Putamen (tissue), 1 donor: Measurements from ENCODE around the gene KCNH3.
A peak's percentile ranks its signal among the peaks of the same experiment; 100 is the strongest.

Source experiments
- DNase-seq: peaks from one replicate; pipeline ENCODE4 v3.0.0-alpha.2; 2016; ENCODE audit warnings: low spot score

The KCNH3 gene

DNA sequence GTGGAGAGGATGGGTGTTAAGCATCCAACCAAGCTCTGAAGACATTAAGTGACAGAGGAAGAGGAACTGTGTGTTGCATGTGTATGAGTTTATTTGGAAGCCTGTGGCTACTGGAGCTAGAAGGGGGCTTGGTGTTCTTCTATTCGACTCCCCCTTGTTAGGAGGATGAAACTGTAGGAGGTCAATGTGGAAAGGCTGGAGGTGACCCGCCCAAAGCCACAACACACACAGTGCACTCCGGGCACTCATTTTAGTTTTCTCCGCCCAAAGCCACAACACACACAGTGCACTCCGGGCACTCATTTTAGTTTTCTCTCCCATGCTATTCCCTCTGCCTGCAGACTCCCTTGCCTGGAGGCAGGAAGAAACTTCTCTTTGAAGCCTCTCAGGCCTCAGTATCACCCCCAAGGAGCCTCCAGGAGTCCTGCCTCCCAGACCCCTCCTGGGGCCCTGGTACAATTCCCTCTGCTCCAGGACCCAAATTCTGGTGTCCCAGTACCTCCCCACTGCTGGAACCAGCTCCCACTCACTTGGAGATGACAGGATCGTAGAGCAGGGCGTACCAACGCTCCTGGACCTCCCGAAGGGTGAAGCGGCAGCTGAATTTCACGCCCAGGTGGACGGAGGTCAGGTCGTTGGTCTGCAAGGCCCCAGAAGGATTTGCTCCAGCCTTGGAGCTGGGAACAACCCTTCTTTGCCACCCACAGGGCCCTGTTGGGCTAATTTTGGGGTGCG, 25.3 kb downstream of the KCNH3 start:
- DNase-seq: no peak

DNA sequence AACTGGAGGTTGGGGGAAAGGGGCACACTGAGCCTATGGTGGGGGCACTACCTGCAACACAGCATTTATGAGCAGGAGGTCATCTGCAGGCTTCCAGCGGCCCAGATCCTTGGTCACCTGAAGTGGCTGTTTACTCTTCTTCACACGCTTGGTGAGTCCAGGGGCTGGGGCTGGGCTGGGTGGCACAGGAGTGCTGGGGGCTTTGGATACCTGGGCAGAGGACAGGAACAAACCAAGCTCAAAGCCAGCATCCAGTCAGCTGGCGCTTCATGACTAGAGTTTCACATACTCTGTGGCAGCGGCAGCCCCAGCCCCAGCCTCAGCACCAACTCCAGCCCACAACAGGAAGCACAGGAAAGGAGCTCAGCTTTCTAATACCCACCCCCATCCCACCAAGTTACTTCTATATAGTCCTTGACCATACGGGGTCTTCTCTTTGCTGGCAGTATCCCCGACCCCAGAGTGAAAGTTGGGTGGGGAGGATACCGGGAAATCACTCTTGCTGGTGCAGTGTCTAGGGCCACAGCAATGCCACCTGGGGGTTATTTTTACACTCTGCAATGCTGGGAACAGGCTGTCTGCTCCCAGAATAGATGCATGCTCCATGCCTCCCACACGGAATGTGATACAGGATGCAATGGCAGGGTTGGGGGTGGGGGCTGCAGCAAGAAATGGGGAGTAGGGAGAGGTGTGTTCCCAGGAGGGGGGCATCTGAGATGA, 26.0 kb downstream of the KCNH3 start:
- DNase-seq: peak; percentile 72

DNA sequence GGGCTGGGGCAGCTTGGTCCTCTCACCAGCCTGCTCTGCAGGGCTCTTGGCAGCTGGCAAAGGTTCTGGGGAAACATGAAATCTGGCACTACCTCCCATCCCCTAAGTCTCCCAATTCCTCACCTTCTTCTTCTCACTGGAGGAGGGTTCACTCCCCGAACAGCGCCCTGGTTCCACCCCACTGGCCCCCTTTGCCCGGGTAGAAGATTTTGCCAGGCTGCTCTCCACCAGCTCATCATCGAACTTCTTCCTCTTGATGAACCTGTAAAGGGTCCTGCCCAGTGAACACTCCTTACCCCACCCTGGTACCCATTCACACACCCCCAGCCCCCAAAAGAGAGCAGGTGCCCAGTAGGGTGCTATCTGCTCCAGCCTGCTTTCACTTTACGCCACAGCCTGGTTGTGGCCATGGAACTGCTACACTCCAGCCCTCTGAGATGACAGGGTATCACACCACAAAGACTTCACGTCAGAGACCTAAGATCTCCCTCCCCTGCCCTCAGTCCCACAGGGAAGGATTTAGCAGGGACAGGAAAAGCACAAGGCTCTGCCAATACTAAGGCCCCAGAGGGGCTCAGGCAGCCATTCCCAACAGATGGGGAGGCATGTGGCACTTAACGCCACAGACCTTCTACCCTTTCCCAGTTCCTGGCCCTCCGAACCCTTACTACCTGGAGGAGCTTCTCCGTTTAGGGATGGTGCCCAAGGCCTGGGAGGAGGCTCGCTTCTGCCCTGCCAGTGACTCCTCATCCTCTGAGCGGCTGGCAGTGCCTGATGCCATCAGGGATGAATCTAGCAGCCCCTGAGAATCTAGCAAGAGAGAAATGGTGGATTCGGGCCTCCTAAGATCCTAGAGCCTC, 26.8 kb downstream of the KCNH3 start:
- DNase-seq: no peak

DNA sequence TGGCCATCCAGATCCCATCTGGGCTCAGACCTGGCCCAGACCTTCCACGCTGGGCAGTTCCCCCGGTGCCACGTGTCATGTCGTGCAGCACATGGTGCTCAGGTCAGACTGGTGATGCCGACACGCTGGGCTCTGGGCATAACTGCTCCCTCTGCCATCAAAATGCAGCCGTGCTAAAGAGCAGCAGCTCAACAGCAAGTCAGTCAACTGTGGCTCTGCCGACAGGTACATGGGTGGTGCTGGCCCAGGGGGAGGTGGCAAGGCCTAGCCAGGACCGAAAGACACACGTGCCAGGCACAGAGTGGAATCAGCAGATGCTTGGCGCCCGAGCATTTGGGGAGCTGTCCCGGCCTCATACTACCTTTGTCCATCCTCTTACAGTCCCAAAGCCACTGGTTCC, 27.5 kb downstream of the KCNH3 start:
- DNase-seq: no peak

DNA sequence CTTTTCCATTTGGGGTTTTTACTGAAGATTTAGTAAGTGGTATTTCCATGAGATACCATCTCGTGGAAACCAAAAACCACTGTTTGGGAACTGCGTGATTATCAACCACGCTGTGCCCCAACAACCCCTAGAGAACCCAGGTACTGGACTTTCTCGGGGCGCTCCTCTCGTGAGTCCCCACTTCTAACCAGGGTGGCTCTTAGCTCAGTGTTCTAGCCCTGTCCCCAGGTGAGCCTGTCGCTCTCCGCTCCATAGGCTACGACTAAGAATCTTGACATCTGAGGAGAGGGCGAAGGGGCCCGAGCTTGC, 28.4 kb downstream of the KCNH3 start:
- no peak for DNase-seq

DNA sequence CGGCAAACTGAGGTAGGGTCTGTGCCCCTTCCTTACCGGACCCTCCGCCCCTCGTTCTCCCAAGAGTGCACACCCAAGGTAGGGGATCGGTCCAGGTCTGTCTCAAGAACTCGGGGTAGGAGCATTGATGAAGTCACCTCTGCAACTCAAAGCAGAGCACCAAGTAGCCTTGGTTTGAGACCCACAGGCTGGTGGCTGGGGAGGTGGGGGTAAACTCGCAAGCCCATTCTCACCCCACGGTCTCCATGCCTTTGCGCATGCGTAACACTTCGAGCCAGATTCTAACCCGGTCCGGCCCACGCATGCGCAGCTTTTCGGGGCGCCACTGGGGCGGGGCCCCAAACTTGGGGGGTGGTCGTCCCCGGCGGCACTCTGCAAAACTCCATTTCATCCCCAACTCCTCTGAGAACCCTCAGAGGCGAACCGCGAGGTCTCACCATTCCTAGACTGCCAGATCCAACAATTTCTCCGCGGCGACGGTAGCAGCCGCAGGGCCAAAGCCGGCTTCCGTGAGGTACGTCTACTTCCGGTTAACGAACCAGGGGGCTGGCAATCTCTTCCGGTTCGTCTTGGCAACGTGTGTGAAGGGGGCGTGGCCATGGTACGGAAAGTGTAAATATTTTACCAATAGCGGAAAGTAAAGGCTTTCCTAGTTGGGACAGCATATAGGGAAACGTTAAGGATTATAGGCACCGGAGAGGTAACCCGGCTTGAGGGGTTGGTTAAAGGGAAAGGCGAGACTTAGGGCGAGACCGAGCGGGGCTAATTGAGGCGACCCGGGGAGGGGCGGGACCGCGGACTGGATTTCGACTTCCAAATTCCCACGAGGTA, 29.0 kb downstream of the KCNH3 start, which contains the start of gene MCRS1:
Gene MCRS1, minus strand, starts transcription at position 532 of the 831 bp plus-strand sequence. CDS start 1,411 bp downstream, outside the sequence.
- DNase-seq: peak; percentile 91

DNA sequence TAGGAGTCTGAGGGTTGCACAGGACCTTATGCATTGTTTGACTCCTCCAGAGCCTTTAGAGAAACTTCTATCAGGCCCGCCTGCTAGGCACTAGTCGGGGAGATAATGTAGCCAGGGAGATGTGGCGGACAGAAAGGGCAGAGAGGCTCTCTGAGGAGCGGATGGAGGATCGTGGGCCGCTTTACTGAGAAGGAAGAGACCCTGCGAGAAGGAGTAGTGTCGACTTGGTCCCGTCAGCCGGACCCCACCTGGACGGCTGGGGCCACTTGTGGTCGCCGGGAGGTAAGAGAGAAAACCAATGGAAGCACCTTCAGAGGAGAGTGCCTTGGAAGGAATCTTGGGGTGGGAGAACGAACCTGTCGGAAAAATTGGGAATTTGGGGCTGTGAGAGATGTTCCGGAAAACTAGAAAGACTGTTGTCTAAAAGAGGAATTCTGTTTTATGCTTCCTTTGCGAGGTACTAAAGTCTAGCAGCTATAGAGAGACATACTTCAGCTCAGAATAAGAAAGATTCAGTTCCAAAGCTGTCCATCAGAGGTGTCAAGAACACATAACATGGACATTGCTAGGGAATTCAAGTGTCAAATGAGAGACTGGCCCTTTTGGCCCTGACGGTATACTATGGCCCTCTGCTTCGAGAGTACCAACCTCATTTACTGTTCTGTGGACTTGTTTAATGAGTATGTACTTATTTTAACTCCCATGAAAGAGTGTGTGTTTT, 29.8 kb downstream of the KCNH3 start:
- no peak for DNase-seq

DNA sequence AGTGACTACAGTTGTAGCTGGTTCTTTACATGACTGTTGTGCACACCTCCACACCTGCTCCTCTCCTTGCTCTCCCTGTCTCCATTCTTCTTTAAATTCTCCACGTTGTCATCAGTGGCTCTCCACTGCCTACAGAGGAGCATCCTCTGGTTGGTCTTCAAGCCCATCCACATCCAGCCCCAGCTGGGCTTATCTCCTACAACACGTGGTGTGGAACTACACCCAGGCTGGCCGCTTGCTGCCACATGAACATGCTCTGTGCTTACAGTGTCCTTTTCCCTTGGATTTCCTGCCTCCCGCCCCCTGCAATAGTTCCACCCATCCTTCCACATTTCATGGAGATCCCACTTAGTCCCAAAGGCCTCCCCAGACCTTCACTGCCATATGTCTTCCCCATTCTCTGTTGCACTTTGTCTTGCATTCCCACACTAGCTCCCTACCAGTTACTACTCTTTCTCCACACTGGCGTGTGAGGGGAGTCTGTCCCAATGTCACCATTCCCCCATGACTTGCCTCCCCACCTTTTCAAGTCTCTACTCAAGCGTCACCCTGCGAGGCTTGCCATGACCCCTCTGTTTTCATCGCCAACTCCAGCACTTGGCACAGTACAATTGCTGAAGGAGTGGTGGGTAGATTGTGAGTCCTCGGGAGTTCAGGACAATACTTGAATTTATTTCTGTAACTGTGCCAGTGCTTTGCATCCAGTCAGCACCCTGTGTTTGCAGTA, 38.9 kb downstream of the KCNH3 start:
- DNase-seq: no peak

DNA sequence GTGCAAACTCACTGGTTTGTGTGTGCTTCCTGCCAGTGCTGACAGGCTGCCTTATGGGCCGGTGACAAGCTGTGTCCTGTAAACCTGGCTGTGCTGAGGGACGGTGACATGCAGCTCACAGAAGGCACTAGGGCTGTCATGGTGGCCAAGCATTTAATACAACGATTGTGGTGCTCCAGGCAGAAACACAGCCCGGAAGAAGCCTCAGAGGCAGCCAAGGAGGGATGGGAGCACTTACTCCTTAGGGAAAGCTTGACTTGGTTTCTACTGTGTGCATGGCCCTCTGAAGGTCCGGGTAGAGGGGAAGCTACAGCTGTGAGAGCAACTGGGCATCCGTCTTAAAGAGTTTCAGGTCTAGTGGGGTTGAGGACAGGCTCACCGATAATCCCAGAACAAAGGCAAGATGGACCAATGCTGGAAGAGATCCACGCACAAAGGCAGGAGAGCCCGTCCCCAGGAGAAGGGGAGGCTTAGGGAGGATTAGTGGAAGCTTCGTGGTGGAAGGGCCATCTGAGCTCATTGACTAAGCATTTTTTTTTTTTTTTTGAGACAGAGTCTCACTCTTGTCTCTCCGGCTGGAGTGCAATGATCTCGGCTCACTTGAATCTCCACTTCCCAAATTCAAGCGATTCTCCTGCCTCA, 39.8 kb downstream of the KCNH3 start:
- DNase-seq: no peak

DNA sequence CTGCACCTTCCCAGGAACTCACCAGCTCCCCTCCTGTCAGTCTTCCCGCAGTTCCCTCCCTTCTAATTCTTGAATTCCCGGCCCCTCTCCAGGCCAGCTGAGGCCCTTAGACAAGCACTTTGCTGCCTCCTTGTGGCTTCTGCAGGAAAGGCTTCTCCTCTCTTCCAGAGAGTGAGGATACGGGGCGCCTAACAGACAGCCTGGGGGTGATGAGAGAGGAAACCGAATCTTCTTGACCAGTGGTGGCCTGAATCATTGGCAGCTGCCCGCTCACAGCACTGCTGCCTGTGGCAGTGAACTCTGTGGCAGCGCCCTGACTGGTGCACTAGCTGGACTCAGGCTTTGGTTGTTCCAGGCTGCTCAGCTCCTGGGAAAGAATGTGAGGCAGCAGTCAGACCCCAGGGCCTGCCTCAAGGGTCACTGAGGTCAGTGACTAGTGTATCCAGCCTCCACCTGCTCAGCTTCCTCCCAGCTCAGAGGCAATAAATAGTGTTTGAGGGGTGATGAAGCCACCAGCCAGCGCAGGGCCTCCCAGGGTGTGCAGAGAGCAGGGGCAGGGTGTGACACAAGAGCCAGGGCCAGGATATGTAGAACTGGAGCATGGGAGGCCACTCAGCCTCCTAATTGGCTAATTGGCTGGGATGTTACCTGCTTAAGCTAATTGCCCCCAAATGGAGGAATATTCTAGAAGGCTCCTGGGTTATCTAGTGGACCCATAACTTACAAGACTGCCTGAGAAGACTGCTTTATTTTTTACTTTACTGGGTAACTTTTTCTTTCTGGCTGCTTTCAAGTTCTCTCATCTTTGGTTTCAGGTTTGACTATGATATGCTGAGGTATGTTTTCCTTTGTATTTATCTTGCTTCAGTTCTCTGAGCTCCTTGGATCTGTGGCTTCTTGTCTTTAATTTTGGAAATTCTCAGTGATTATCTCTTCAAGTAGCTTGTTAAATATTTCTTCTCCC, 42.0 kb downstream of the KCNH3 start:
- DNase-seq: peak; percentile 63

DNA sequence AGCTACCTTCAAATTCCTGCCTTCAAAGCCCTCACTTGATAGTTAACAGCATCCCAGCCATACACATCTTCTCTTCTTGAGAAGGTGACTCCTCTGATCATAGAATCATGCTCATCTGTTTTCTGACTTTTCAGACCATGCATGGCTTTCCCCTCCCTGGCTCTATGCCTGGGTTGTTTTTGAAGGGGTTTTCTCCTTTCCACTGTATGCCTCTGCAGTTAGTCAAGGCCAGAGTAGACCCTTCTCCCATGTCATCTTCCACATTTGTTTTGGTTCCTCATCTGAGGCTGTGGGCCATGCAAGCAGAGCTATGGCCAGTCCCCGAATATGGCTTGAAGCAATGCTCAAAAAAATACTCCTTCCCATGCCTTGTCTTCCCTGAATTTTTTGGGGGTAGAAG, 43.4 kb downstream of the KCNH3 start:
- no peak for DNase-seq

DNA sequence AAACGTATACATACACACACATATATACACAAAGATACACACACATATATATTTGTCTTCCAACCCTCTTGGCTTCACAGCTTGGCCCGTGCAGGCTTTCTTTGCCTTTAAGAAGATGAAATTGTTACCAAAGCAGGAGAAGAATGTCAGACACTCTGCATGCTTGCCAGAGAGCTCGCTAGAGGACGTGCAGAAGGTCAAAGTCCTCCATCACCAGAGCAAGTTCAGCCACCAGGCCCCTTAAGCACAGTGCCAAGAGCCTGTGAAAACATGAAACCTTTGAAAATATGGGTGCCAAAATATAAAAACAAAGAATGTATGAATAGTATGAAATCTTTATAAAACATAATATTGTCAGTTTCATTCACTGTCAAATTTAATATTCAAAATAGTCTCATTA, 44.0 kb downstream of the KCNH3 start:
- DNase-seq: no peak

DNA sequence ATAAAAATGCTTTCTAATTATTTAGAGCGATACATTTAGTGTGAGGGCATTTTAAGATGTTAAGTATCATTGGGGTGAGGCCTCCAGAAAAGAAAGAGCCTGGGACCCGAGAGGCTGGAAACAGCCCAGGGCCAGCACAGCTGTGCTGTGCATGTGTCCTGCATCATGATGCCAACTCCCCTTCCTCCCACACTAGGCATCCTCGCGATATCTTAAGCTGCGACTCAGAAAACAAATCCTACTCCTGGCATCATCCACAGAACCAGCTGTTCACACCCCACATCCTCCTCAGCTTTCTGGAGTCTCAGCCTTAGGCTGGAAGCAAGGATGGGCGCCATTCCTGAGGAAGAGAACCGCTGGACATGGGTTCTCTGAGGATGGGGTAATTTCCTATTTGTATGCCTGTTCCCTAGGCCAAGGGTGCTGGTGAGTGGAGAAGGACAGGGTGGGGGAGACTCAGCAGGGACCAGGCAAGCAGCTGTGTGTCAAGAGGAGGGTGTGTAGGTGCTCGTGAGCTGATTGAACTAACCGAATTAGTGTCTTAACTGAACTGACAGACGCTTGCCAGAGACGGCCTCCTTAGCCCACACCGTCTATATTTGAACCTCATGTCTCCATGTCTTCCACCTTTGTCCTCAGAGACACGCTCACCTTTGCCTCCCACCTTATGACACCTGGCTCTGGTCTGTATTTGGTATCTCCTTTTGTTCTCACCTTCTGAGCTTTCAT, 44.7 kb downstream of the KCNH3 start:
- DNase-seq: peak; percentile 12

DNA sequence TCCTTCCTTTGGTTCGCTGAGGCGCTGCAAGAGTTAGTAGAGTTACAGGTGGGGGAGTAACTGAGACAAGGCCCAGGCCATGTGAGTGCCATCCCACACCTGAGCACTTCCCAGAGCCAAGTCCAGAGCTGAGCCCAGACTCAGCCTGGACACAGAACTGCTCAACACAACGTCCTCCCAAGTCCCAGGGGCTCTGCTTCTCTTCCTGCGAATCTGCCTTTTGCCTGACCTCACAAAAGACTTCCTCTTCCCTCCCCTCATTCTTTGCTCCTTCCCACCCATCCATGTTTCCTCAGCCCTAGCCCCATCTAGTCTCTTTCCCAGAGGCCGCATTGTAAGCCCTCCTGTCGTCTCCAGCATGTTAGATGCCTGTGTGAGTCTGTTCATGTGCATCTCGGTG, 45.8 kb downstream of the KCNH3 start:
- DNase-seq: no peak

DNA sequence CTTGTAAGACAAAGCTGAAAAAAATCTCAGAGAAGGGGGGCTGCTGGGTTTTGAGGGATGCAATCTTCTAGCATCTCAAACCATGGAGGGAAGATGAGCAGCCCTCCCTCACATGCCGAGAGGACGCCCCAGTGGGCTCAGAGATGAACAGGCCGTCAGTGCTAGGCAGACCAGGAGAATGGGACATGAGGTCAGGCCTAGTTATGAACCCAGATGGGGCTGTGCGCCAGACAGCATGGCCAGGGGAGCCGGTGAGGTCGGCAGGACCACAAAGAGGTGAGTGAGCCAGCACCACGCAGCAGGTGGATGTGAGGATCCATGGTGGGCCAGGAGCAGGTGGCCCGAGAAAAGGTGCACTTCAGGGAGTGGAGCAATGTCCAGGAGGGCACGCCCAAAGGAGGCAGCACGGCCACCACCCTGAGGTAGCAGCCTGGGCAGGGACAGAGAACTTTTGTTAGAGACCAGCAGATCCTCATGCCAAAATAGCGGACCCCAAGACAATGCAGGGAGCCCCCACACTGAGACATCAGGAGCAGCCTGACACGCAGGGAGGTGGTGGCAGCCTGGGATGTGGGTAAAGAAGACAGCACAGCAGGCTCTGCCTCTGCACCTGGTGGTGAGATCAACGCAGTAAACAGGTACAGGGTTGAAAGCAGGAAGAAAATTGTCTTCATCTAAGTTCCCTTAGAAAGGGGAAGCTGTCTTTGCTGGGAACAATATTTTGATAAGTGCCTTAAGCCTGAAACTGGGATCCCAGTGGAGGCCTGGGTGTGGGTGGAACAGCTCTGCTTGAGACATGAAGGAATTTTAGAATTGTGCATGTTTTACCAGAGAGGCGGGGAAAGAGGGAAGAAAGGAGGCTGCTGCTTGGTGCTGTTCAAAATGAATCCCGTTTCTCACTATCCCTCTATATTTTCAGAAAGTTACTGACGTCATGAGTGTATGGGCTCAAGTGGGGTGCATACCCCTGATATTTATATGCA, 46.9 kb downstream of the KCNH3 start:
- DNase-seq: peak; percentile 17

DNA sequence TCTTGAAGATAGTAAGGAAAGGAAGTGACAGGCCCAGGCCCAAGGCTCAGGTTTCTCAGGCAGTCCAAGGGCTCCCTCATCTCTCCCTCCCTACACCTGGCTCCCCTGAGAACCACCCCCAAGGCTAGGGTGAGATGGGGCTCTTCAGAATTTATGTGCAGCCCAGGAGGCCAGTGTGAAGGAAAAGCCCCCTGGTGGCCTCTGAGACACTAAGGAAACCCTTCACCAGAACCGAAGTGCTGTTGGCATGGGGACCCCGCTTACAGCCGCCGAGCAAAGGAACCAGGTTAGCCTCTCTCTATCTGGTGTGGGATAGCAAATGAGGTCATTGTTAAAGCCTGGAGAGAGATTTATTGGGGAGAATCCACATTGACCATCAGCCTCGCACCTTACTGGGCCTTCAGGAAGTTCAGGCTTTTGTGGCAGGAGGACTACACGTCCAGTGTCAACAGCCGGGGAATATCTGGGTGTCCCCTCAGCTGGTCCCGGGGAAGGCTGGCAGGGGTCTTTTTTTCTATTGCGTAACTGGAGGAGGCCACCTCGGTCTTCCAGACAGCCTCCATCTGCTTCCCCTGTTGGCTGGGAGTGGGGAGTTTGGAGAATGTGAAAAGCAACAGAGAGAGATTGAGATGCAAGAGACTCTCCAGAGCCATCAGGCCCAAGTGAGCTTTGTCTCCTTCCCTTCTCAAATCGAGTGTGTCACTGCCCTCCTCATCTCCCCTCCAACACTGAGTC, 48.5 kb downstream of the KCNH3 start:
- DNase-seq: no peak
